GM21528 (cell line): ENCODE data around the gene MAP3K1.

Experiments
- ATAC-seq: cut with Tn5 transposase; IDR thresholded peaks from one replicate; pipeline ENCODE4 v1.9.1; 2021; ENCODE audit warnings: mild to moderate bottlenecking, moderate library complexity; ENCODE audit not compliant: unreplicated experiment, low FRiP score

The MAP3K1 gene

GRCh38 chr5:56900395-56900794, 85.0 kb downstream of the MAP3K1 start:
- no peak for ATAC-seq

- ATAC-seq, result no peak
Observed at GRCh38 chr5:56900858-56901578, 85.7 kb downstream of the MAP3K1 start.

- peak; percentile 46 for ATAC-seq
Observed at GRCh38 chr5:56908942-56909293, 93.6 kb downstream of the MAP3K1 start.

- peak; percentile 91 for ATAC-seq
Observed at GRCh38 chr5:56909294-56910209, 94.2 kb downstream of the MAP3K1 start, which contains the start of gene SETD9. Gene SETD9 (plus strand): TSS chr5:56909596. CDS start chr5:56909646, 50 bp downstream.

GRCh38 chr5:56910210-56910965, 95.0 kb downstream of the MAP3K1 start:
- ATAC-seq, result peak; percentile 32

DNA sequence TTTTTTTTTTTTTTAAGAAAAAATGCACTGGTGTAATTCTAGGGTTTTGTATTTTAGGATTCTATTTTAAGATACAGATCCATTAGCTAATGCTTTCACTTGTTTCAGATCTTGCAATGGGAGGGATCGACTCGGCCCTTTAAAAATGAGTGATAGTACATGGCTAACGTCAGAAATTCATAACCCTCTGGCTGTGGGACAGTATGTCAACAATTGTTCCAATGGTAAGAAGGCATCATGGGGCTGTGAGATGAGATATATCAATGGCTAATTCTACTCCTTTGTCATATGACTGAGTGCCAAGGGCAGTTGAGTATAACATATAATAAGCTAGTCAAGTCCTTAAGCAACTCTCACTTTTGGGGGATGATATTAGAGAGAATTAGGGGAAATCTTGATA, 98.4 kb downstream of the MAP3K1 start:
- no peak for ATAC-seq

DNA sequence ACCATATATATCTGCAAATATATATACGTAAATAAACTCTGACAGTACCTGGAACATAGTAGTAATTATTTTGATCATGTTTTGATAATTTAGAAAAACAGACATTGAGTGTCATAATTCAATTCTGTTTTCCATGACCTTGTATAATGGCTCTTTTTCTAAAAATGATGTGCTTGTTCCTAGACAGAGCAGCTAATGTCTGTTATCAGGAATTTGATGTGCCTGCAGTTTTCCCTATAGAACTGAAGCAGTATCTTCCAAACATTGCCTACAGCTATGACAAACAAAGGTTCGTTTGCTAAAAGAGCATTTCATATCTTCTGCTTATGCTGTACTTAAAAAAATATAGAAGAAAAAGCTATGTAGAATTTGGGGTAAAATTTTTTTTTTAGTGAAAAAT, 99.3 kb downstream of the MAP3K1 start:
- no peak for ATAC-seq

GRCh38 chr5:56917534-56917933, 102.2 kb downstream of the MAP3K1 start:
- no peak for ATAC-seq

GRCh38 chr5:56918054-56918453, 102.7 kb downstream of the MAP3K1 start:
- no peak for ATAC-seq

DNA sequence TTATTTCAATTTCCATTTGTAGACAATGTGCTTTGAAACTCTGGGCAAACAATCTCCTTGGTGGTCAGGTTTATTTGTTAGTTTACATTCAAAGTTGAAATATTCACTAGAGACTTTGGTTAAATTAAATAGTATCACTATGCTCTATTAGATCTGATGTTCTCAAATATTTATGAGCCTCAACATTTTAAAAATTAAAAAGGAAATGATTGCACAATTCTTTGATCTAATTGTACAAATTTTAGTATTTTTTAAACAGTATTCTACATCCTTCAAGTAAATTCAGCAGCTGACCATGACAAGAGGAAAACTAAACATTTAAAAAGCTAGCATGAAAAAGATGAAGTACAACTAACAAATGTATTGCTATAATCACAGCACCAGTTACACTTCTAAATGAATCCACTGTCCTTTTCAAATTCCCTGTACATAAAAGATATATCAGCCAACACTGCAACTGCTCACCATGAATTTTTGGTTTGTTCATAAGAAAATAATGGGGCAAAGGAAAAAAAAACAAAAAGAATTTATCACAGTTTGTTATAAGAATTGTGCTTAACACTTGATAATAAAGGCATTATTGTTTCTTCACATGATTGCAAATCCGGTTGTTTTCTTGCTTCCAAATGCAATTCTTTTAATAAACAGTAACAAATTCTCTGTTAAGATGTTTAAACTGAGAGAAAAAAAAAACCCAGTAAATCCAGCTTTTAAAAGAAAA, 104.8 kb downstream of the MAP3K1 start:
- ATAC-seq, result no peak

GRCh38 chr5:56922922-56923321, 107.6 kb downstream of the MAP3K1 start:
- no peak for ATAC-seq

GRCh38 chr5:56934325-56934724, 119.0 kb downstream of the MAP3K1 start:
- ATAC-seq, result no peak

- ATAC-seq, result no peak
Observed at GRCh38 chr5:56938858-56939257, 123.5 kb downstream of the MAP3K1 start.

DNA sequence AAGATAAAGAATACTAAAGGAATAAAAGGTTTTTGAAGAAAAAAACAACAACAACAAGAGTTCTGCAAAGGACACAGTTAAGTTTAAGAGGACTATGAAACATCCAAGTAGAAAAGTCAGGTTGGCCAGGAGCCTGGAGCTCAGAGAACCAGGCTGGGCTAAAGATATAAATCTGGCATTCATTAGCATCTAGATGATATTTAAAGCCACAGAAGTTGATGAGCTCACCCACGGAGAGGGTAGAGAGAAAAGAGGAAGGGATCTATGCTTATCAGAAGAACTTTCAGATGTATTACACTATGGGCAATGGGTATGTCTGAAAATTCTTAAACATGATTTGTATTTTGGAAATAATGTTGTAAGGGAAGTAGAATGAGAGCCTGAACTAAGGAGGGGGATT, 126.6 kb downstream of the MAP3K1 start:
- no peak for ATAC-seq
